A549 (cell line): ENCODE measurements around the gene CAMKMT.

Source experiments
- EP300 ChIP-seq, 2 experiments: fragments of >200 bp; sonication (Bioruptor Twin); formaldehyde crosslinking; IDR thresholded peaks; 2 replicates in 1 of 2; 3 replicates in 1 of 2; pipeline ENCODE4 v1.6.1; 2016 to 2017
- TF ChIP-seq, protein P1 (sequence below): IDR thresholded peaks from 2 replicates; pipeline ENCODE4 v1.6.1; 2012
- TF ChIP-seq, protein P2 (sequence below): fragments of >200 bp; sonication (Bioruptor Twin); formaldehyde crosslinking; IDR thresholded peaks from 3 replicates; pipeline ENCODE4 v1.5.1; 2016

GRCh38 chr2:44462934-44463849, 101.4 kb downstream of the CAMKMT start:
- TF ChIP-seq, protein P1, sequence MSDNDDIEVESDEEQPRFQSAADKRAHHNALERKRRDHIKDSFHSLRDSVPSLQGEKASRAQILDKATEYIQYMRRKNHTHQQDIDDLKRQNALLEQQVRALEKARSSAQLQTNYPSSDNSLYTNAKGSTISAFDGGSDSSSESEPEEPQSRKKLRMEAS, result no peak
- no peak for TF ChIP-seq EP300 (IDR thresholded peaks at IDR 0.05)
- TF ChIP-seq, protein P2, sequence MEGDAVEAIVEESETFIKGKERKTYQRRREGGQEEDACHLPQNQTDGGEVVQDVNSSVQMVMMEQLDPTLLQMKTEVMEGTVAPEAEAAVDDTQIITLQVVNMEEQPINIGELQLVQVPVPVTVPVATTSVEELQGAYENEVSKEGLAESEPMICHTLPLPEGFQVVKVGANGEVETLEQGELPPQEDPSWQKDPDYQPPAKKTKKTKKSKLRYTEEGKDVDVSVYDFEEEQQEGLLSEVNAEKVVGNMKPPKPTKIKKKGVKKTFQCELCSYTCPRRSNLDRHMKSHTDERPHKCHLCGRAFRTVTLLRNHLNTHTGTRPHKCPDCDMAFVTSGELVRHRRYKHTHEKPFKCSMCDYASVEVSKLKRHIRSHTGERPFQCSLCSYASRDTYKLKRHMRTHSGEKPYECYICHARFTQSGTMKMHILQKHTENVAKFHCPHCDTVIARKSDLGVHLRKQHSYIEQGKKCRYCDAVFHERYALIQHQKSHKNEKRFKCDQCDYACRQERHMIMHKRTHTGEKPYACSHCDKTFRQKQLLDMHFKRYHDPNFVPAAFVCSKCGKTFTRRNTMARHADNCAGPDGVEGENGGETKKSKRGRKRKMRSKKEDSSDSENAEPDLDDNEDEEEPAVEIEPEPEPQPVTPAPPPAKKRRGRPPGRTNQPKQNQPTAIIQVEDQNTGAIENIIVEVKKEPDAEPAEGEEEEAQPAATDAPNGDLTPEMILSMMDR, result no peak
